K562 (cell line): Measurements from ENCODE around the gene FGGY. TPM values are rescaled to one million over a fixed set of nuclear protein-coding genes. Genes with fewer than 3 reads are reported as not detected.
A peak's percentile ranks its signal among the peaks of the same experiment; 100 is the strongest.

Experiments used
- ATAC-seq: fragments of 200-7000 bp; cut with Tn5 transposase; 3 replicates; pipeline ENCODE4 v1.9.1; 2020; ENCODE audit warnings: moderate library complexity
- BruUV-seq: library from RNA; stranded (reverse); fragments of 400-500 nt; replicated peaks from 2 replicates; lab custom pipeline; 2021; lab: Mats Ljungman, UMichigan
- CTCF ChIA-PET: fragments of 300-600 bp; formaldehyde crosslinking; extraction: SDS; loops from one replicate; lab custom pipeline; 2021; ENCODE audit warnings: low intra/inter-chr PET ratio; lab: Yijun Ruan, JAX
- POLR2A ChIA-PET: fragments of 300-600, 350-650 bp; sonication (Branson Sonifier 250); formaldehyde crosslinking; extraction: SDS; loops from one replicate; lab custom pipeline; 2021; ENCODE audit warnings: antibody characterized with exemption, inconsistent platforms; lab: Yijun Ruan, JAX
- DNase-seq, 4 experiments: peaks; one replicate each; pipeline versions ENCODE4 v3.0.0 to v3.0.0-alpha.2; 2011 to 2018; ENCODE audit warnings: low spot score in 3 of 4, mixed read lengths in 3 of 4; ENCODE audit errors: extremely low read depth in 1 of 4
- FAIRE-seq: peaks from 2 replicates; lab custom pipeline; 2011; peaks lifted over from hg19 to GRCh38; lab: Jason Lieb, UNC
- H2AFZ ChIP-seq: 2 replicates; pipeline ENCODE4 v1.6.0; 2011; ENCODE audit warnings: low read depth, low read length, control low read depth, inconsistent platforms
- H3K27ac ChIP-seq: fragments of 200-600 bp; 3 replicates; pipeline ENCODE4 v1.8.0; 2011; ENCODE audit warnings: low read depth, mild to moderate bottlenecking, control low read depth, inconsistent platforms, low read length, moderate library complexity, mixed read lengths; ENCODE audit errors: extremely low read depth
- H3K27me3 ChIP-seq, 2 experiments: fragments of 300-600 bp in 1 of 2; 2 replicates in 1 of 2; 3 replicates in 1 of 2; pipeline versions ENCODE4 v1.6.0 to v1.8.0; 2011; ENCODE audit warnings: inconsistent platforms in 2 of 2, low read length in 2 of 2, mild to moderate bottlenecking in 1 of 2, mixed read lengths in 1 of 2, moderate library complexity in 1 of 2; ENCODE audit not compliant: control insufficient read depth in 2 of 2, insufficient read depth in 2 of 2
- H3K36me3 ChIP-seq: fragments of 300-600 bp; 3 replicates; pipeline ENCODE4 v1.8.0; 2011; ENCODE audit warnings: mild to moderate bottlenecking, low read length, inconsistent platforms; ENCODE audit not compliant: control insufficient read depth, insufficient read depth
- H3K4me1 ChIP-seq, 2 experiments: fragments of 200-600 bp in 1 of 2; replicated peaks in 1 of 2; 2 replicates in 1 of 2; 3 replicates in 1 of 2; pipeline versions ENCODE4 v1.5.1 to v1.8.0; 2011; ENCODE audit warnings: inconsistent platforms in 2 of 2, low read length in 2 of 2, mild to moderate bottlenecking in 1 of 2, mixed read lengths in 1 of 2, moderate library complexity in 1 of 2; ENCODE audit not compliant: control insufficient read depth in 2 of 2, insufficient read depth in 2 of 2
- H3K4me2 ChIP-seq: 2 replicates; pipeline ENCODE4 v1.6.1; 2011; ENCODE audit warnings: low read length, control low read depth, inconsistent platforms, mixed read lengths; ENCODE audit not compliant: insufficient read depth
- H3K4me3 ChIP-seq: fragments of 200-600 bp; sonication (generic), shearing (Covaris generic); 2 replicates; pipeline ENCODE4 v1.5.1; 2016; ENCODE audit warnings: control low read depth, inconsistent platforms
- H3K79me2 ChIP-seq: fragments of 200-600 bp; 3 replicates; pipeline ENCODE4 v1.8.0; 2011; ENCODE audit warnings: low read length, inconsistent platforms; ENCODE audit not compliant: control insufficient read depth, insufficient read depth
- H3K9ac ChIP-seq, 2 experiments: 2 replicates each; pipeline versions ENCODE4 v1.6.0 to v1.6.1; 2011; ENCODE audit warnings: low read depth in 2 of 2, low read length in 2 of 2, control low read depth in 1 of 2, inconsistent platforms in 1 of 2, mild to moderate bottlenecking in 1 of 2, mixed read lengths in 1 of 2; ENCODE audit not compliant: insufficient read depth in 1 of 2
- H3K9me1 ChIP-seq: one replicate; pipeline ENCODE4 v1.6.0; 2011; ENCODE audit warnings: inconsistent platforms, mild to moderate bottlenecking, low read length, moderate library complexity; ENCODE audit not compliant: control insufficient read depth, insufficient read depth
- H3K9me3 ChIP-seq: replicated peaks from 2 replicates; pipeline ENCODE4 v1.5.1; 2011; ENCODE audit warnings: low read depth, low read length, inconsistent platforms; ENCODE audit not compliant: control insufficient read depth, insufficient read depth
- H4K20me1 ChIP-seq: replicated peaks from 2 replicates; pipeline ENCODE4 v1.6.1; 2011; ENCODE audit warnings: low read length, inconsistent platforms, mixed read lengths; ENCODE audit not compliant: control insufficient read depth, insufficient read depth
- CBFA2T3 ChIP-seq: fragments of 450-650 bp; IDR thresholded peaks from 2 replicates; pipeline ENCODE4 v1.6.1; 2017
- CHD2 ChIP-seq: IDR thresholded peaks from 2 replicates; pipeline ENCODE4 v1.6.1; 2011; ENCODE audit warnings: low read depth, low read length
- CSDE1 ChIP-seq, 2 experiments: fragments of 450-650 bp; IDR thresholded peaks; 2 replicates each; pipeline ENCODE4 v1.6.1; 2016; ENCODE audit warnings: mild to moderate bottlenecking in 1 of 2
- ELF2 ChIP-seq: fragments of 250-450 bp; sonication (Bioruptor Pico); IDR thresholded peaks from 2 replicates; pipeline ENCODE4 v1.5.0; 2021; ENCODE audit warnings: mild to moderate bottlenecking
- MXI1 ChIP-seq: IDR thresholded peaks from 2 replicates; pipeline ENCODE4 v1.6.1; 2011; ENCODE audit warnings: low read depth, mild to moderate bottlenecking, improper control_type of control experiment, low read length
- NFATC3 ChIP-seq: fragments of 450-650 bp; IDR thresholded peaks from 2 replicates; pipeline ENCODE4 v1.6.1; 2017; ENCODE audit warnings: mild to moderate bottlenecking
- POLR2H ChIP-seq: IDR thresholded peaks from 2 replicates; pipeline ENCODE4 v1.6.1; 2016; ENCODE audit warnings: missing genetic modification characterization, low read depth, mild to moderate bottlenecking, control low read depth, missing compliant biosample characterization, moderate library complexity
- PTBP1 ChIP-seq: fragments of 200-400 bp; formaldehyde crosslinking; IDR thresholded peaks from 2 replicates; pipeline ENCODE4 v1.6.1; 2017; ENCODE audit warnings: low read depth, low read length
- TRIM28 ChIP-seq: fragments of 450-650 bp; IDR thresholded peaks from 2 replicates; pipeline ENCODE4 v1.6.1; 2017
- ZNF766 ChIP-seq: fragments of 200-800 bp; sonication (Bioruptor generic); conservative IDR thresholded peaks from 2 replicates; pipeline ENCODE4 v1.6.1; 2016; ENCODE audit warnings: missing genetic modification characterization, missing compliant biosample characterization
- WGBS: fragments of 100-300 bp; shearing (Covaris generic); methylation state at CpG from one replicate; pipeline ENCODE4 v1.1.6; 2016; ENCODE audit warnings: low coverage, mixed read lengths; ENCODE audit not compliant: insufficient coverage; ENCODE audit errors: missing lambda C conversion rate; 5-methylcytosine and 5-hydroxymethylcytosine counted together
- in situ Hi-C: fragments of 300-500 bp; cut with MboI; formaldehyde crosslinking; loops from 4 replicates; pipeline ENCODE4 v1.15.0; 2018; ENCODE audit warnings: inconsistent platforms, mixed read lengths
- intact Hi-C: fragments of 100-400 bp; cut with micrococcal nuclease; formaldehyde crosslinking; loops from 2 replicates; pipeline ENCODE4 v1.14.2; 2022
- polyA plus RNA-seq, 8 experiments: library from polyadenylated mRNA; depleted of rRNA in 4 of 8; stranded (reverse) in 5 of 8; unstranded in 3 of 8; fragments of >200 nt; fragmentation: Nextera tagmentation in 2 of 8; fragmentation: Illumina TruSeq in 1 of 8; extraction: Ambion mirVana in 2 of 8; extraction: Trizol in 1 of 8; gene quantifications; 2 replicates each; pipeline versions ENCODE4 v1.2.1 to v1.2.3, GENCODE V29; 2011 to 2014; ENCODE audit warnings: inconsistent platforms in 1 of 8, missing spikeins in 1 of 8
- total RNA-seq, 7 experiments: library from RNA; depleted of rRNA in 6 of 7; stranded (reverse); fragments of >200 nt in 6 of 7; fragmentation: Illumina TruSeq in 2 of 7; extraction: Trizol in 2 of 7; gene quantifications; 2 replicates each; pipeline versions ENCODE4 v1.2.1 to v1.2.3, GENCODE V29; 2011 to 2021; ENCODE audit warnings: low replicate concordance in 1 of 7
- TF ChIP-seq, protein P1 (sequence below), 2 experiments: fragments of 200-800 bp in 1 of 2; sonication (Bioruptor generic) in 1 of 2; sonication (generic) in 1 of 2; formaldehyde crosslinking in 1 of 2; IDR thresholded peaks in 1 of 2; conservative IDR thresholded peaks in 1 of 2; 2 replicates each; pipeline versions ENCODE4 v1.5.0 to v1.6.1; 2016 to 2020; ENCODE audit warnings: missing compliant biosample characterization in 1 of 2, missing genetic modification characterization in 1 of 2, missing genetic modification reagents in 1 of 2

Gene FGGY
- total and polyA plus RNA-seq, 9 of the 15 experiments (the other 6 are each of a cell fraction or from before 2014, with no cell fraction given) = 9.7 to 19.2 (median 12.6) TPM

DNA sequence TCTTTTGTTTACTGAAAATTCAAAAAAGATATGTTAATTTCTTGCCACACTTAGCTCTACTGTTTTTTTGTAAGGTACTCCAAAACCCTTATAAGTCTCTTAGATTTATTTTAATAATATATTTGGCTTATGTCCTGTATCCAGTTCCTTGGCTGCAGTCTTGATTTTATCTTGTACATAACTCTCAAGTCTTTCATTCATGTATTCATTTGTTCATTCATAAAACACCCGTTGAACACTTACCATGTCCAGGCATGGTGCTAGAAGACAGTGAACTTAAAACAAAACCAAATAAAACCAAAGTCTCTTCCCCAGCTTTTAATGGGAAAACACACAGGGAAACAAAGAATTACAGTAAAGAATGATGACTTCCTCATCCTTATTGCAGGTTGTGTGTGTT, 215.8 kb downstream of the FGGY start (continued):
- TF ChIP-seq CHD2 = no peak
- TF ChIP-seq, protein P1, sequence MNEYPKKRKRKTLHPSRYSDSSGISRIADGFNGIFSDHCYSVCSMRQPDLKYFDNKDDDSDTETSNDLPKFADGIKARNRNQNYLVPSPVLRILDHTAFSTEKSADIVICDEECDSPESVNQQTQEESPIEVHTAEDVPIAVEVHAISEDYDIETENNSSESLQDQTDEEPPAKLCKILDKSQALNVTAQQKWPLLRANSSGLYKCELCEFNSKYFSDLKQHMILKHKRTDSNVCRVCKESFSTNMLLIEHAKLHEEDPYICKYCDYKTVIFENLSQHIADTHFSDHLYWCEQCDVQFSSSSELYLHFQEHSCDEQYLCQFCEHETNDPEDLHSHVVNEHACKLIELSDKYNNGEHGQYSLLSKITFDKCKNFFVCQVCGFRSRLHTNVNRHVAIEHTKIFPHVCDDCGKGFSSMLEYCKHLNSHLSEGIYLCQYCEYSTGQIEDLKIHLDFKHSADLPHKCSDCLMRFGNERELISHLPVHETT (CRISPR knock-in tag; conservative IDR thresholded peaks at IDR 0.05 in 1 of 2, IDR thresholded peaks at IDR 0.05 in 1 of 2) = no peak
- no peak for TF ChIP-seq NFATC3
- TF ChIP-seq TRIM28 = no peak
- TF ChIP-seq CBFA2T3 = no peak
- TF ChIP-seq ELF2 (CRISPR knock-in tag) = no peak

DNA sequence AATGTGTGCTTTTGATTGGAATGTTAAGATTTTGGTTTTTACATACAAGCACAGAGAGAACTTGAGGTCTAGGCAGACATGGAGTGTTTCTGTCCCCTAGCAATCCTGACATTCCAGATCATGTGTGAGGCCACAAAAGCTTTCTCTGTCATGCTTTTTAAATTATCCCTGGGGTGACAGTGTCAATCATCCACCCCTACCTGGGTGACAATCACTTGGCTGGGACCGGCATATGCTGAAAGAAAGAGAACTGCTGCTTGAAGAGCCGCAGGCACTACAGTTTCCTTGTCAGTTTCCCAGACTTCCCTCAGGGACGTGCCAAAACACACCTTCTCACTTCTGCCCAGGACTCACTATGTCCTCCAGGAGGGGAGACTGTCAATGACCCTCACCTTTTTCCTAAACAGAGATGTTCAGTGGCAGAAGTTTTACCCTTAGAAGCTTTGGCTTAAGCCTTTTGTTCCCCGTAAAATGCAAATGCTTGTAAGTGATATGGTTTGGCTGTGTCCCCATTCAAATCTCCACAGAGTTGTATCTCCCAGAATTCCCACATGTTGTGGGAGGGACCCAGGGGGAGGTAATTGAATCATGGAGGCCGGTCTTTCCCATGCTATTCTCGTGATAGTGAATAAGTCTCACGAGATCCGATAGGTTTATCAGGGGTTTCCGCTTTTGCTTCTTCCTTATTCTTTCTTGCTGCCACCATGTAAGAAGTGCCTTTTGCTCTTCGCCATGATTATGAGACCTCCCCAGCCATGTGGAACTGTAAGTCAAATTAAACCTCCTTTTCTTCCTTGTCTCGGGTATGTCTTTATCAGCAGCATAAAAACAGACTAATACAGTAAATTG, 217.4 kb downstream of the FGGY start:
- no peak overlapping the region for H3K4me2 ChIP-seq
- no peaks in the 10 kb centered on the region for H3K27me3 ChIP-seq
- in situ Hi-C loops (no loop called here), intact Hi-C loops (no loop called here)
- ChIA-PET CTCF (no interaction called here), POLR2A (no interaction called here)
- FAIRE-seq = no peak
- no peaks in the 10 kb centered on the region for H4K20me1 ChIP-seq
- no peaks in the 10 kb centered on the region for H3K9me3 ChIP-seq
- H2AFZ ChIP-seq = no peak overlapping the region
- H3K9me1 ChIP-seq = no peaks in the 10 kb centered on the region
- ATAC-seq = no peak
- no peaks in the 10 kb centered on the region for H3K79me2 ChIP-seq
- no peak for DNase-seq
- no peak overlapping the region for H3K4me3 ChIP-seq
- no peak overlapping the region for H3K9ac ChIP-seq
- H3K36me3 ChIP-seq = no peaks in the 10 kb centered on the region
- H3K4me1 ChIP-seq = peaks cover 0 to 4% of the 10 kb centered on the region in 2 experiments; a peak in 1 of 5 replicates
- 21% methylated on average over 11 of the region's 11 CpGs for WGBS
- H3K27ac ChIP-seq = no peak overlapping the region
- no peak for TF ChIP-seq PTBP1
- no peak for TF ChIP-seq MXI1
- TF ChIP-seq ZNF766 = peak; percentile 59
- TF ChIP-seq CHD2 = peak; percentile 82
- peak; percentile 51 for TF ChIP-seq POLR2H (tag)
- TF ChIP-seq CSDE1 (IDR thresholded peaks at IDR 0.05) = no peak
- no TSS peak for BruUV-seq
